NCI-H510A (cell line): ENCODE data around the gene SFI1.
A peak's percentile ranks its signal among the peaks of the same experiment; 100 is the strongest.
"Not testable (repeated sequence)": the region's sequence is repeated elsewhere in the genome, so short reads cannot be mapped to it uniquely, and the experiment has no call there.

ENCODE experiments used
- DNase-seq: peaks from one replicate; lab custom pipeline; 2025; lab: John Stamatoyannopoulos, UW

Gene SFI1

DNA sequence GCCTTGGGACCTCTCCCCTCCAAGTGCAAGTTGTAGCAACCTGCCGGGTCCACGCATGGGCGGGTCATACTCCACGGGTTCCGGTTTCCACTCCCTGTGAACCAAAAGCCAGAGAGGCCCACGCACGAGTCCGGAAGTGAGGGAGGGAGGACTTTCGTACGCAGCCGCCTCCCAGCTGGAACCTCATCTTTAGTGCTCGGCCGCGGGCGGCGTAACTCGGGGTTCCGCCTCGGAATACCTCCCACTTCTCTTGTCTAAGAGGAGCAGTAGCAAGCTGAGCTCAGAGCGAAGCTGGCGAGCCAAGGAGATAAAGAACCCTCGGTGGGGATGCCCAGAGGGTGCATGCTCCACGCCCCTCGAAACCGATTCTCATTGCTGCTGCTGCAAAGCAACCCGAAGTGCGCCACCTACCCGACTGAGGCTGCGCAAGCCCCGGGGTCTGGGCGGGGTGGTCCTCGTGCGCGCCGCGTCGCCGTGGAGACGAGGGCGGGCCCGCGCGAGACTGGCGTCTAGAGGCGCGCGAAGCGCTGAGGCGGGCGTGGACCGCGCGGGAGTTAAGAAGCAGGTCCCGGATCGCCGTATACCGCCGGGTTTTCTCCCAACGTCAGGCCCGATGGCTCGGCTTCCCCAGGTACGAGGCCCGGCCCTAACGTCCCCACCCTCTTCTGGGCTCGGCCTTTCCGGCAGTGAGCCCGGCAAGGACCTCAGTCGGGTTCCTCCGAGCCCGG, at the start of gene SFI1:
SFI1 (plus strand) TSS at position 530 of the 728 bp plus-strand sequence. CDS start 11,749 bp downstream, outside the sequence.
- DNase-seq, result peak; percentile 68

- DNase-seq, result no peak
Measured at GRCh38 chr22:31446767-31447166, 49.6 kb upstream of the SFI1 start.

- DNase-seq, result no peak
Measured at GRCh38 chr22:31447337-31447736, 49.0 kb upstream of the SFI1 start.

DNA sequence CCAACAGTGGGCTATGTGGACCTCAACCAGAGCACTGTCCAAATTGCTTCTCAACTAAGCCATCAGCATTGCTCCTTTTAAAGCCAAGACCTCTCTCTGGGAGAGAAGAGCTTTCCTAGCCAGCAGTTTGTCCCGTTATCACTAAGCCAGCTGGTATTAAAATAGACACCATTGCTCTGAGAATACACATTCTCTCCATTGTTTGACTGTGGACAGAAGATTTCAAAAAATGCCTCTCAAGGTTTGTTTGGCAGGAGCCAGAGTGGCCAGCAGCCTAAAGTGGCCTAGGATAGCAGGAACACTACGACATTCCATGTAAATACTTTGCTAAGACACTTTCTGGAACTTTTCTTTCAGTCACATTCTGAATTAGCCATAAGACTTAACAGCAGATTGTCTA, 48.0 kb upstream of the SFI1 start:
- no peak for DNase-seq

DNA sequence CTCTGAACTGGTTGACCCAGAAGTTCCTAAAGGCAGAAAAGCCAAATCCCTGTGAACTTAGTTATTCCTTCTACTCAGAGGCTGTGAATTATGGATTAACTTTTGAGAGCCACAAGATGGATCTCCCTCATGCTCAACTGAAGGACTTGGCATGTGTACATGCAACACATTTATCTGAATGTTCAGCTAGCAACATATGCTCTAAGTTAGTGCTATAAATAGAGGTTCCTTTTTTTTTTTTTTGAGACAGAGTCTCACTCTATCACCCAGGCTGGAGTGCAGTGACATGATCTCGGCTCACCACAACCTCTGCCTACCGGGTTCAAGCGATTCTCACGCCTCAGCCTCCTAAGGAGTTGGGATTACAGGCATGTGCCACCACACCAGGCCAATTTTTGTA, 46.8 kb upstream of the SFI1 start:
- DNase-seq, result no peak

GRCh38 chr22:31451709-31452571, 44.4 kb upstream of the SFI1 start:
- DNase-seq, result no peak

DNA sequence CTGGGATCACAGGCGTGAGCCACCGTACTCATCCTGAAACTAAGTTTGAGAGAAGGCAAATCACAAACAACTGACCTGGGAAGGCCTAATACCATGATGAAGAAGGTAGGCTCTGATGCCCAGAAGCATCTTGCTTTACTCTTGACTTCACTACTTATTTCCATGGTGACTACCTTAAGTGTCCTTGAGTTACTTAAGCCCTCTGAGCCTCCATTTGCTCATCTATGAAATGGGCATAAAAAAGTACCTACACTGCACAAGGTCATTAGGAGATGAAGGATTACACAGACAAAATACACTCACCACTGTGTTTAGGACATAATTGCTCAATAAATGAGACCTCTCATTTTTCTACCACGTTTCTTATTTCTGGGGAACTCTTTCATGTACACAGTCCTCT, 34.6 kb upstream of the SFI1 start:
- DNase-seq, result no peak

- DNase-seq, result no peak
Measured at GRCh38 chr22:31465307-31465706, 31.0 kb upstream of the SFI1 start.

GRCh38 chr22:31474743-31475142, 21.6 kb upstream of the SFI1 start:
- DNase-seq, result no peak

DNA sequence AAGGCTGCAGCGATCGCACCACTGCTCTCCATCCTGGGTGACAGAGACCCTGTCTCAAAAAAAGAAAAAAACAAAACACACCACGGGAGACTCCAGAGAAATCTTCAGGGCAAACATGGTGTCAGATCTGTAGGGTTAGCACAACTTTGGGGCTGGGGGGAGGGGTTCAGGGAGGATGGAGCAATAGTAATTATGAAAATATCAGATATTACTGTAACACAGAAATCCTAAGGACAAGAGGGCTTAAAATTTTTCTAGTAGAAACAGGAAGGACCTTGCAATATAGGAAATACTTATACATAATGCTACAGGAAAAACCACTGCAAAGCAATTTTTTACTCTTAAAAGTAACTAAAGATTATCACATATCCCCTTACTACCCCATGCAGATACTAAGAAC, 20.5 kb upstream of the SFI1 start:
- no peak for DNase-seq

- DNase-seq, result no peak
Measured at GRCh38 chr22:31477329-31477728, 19.0 kb upstream of the SFI1 start.

GRCh38 chr22:31481129-31481528, 15.2 kb upstream of the SFI1 start:
- no peak for DNase-seq

DNA sequence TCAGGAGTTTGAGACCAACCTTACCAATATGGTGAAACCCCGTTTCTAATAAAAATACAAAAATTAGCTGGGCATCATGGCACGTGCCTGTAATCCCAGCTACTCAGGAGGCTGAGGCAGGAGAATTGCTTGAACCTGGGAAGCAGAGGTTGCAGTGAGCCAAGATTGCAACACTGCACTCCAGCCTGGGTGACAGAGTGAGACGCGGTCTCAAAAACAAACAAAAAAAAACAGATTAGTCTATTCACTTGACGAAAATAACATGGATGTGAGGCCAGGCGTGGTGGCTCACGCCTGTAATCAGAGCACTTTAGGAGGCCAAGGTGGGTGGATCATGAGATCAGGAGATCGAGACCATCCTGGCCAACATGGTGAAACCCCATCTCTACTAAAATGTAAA, 13.9 kb upstream of the SFI1 start:
- not testable (repeated sequence) for DNase-seq

- not testable (repeated sequence) for DNase-seq
Measured at GRCh38 chr22:31486369-31486768, 10.0 kb upstream of the SFI1 start.

GRCh38 chr22:31486951-31487350, 9.4 kb upstream of the SFI1 start:
- DNase-seq, result no peak

GRCh38 chr22:31488346-31488883, 7.9 kb upstream of the SFI1 start:
- no peak for DNase-seq

- peak; percentile 7 for DNase-seq
Measured at GRCh38 chr22:31488988-31489617, 7.2 kb upstream of the SFI1 start.

GRCh38 chr22:31489632-31490495, 6.5 kb upstream of the SFI1 start, which contains the start of gene EIF4ENIF1:
Gene EIF4ENIF1 (minus strand): TSS chr22:31489842. CDS start chr22:31488718, 1,124 bp downstream.
- DNase-seq, result peak; percentile 56

DNA sequence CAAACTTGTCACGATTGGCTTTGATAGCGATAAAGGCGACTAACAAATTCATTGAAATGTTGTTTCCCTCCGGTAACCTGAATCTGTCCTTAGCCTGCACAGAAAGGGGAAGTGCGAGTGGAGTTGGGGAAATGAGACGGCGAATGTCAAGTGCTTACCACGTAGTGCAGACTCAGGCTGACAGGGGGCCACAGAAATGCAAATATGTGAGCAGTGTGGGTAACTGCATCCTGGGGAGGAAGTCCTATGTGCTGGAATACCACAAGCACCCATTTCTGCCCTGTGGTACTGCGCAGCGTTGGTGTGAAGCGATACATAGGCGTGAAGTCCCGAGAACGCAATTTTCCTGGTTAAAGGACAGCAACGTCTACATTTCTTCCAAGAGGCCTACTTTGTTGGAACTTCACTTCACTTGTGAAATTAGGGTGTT, 5.8 kb upstream of the SFI1 start:
- DNase-seq, result no peak

GRCh38 chr22:31491218-31491962, 4.9 kb upstream of the SFI1 start:
- no peak for DNase-seq

DNA sequence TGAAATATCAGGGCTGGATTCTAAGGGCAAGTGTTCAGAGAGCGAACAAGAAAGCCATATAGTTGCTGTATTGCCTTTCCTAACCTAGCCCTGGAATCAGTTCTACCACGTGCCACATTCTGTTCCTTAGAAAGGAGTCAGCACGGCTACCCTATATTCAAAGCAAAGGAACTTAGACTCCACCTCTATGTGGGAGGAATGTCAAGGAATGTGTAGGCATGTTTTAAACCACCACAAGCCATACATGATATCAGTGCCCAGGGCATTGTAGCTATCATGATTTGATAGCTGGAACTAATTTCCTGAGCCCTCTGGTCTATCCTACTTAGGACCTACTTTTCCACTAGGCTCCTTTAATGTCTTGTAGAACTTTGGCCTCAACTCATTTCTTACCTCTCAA, 4.2 kb upstream of the SFI1 start:
- DNase-seq, result no peak
